Stimulated activated CD8-positive, alpha-beta memory T cell treated with anti-CD3 and anti-CD28 coated beads, Interleukin-4, amount 100 ng/mL, for 48 hours (primary cell): ENCODE data around the gene SBF2.
"Not testable (repeated sequence)": the region's sequence is repeated elsewhere in the genome, so short reads cannot be mapped to it uniquely, and the experiment has no call there.

ENCODE experiments used
- DNase-seq: peaks from one replicate; pipeline ENCODE4 v3.0.0-alpha.2; 2020

Gene SBF2

GRCh38 chr11:9943386-9944110, 350.5 kb downstream of the SBF2 start:
- no peak for DNase-seq

GRCh38 chr11:9941991-9942390, 352.0 kb downstream of the SBF2 start:
- DNase-seq, result no peak

GRCh38 chr11:9939150-9939549, 354.9 kb downstream of the SBF2 start:
- DNase-seq, result not testable (repeated sequence)

GRCh38 chr11:9936754-9937153, 357.3 kb downstream of the SBF2 start:
- no peak for DNase-seq

- not testable (repeated sequence) for DNase-seq
Measured at GRCh38 chr11:9932843-9933242, 361.2 kb downstream of the SBF2 start.

GRCh38 chr11:9930562-9931331, 363.3 kb downstream of the SBF2 start:
- not testable (repeated sequence) for DNase-seq

- no peak for DNase-seq
Measured at GRCh38 chr11:9927670-9928069, 366.3 kb downstream of the SBF2 start.

GRCh38 chr11:9923280-9923679, 370.7 kb downstream of the SBF2 start:
- no peak for DNase-seq

GRCh38 chr11:9922806-9923205, 371.2 kb downstream of the SBF2 start:
- no peak for DNase-seq

GRCh38 chr11:9916480-9916879, 377.5 kb downstream of the SBF2 start:
- no peak for DNase-seq

GRCh38 chr11:9914064-9914463, 380.0 kb downstream of the SBF2 start:
- DNase-seq, result no peak

GRCh38 chr11:9905960-9906791, 387.8 kb downstream of the SBF2 start:
- DNase-seq, result no peak

- no peak for DNase-seq
Measured at GRCh38 chr11:9905501-9905951, 388.5 kb downstream of the SBF2 start.

- DNase-seq, result no peak
Measured at GRCh38 chr11:9903579-9903978, 390.4 kb downstream of the SBF2 start.

GRCh38 chr11:9901943-9902342, 392.1 kb downstream of the SBF2 start:
- no peak for DNase-seq

- not testable (repeated sequence) for DNase-seq
Measured at GRCh38 chr11:9900253-9900652, 393.8 kb downstream of the SBF2 start.

GRCh38 chr11:9899676-9900075, 394.3 kb downstream of the SBF2 start:
- DNase-seq, result no peak

GRCh38 chr11:9896902-9897301, 397.1 kb downstream of the SBF2 start:
- no peak for DNase-seq

GRCh38 chr11:9895006-9895405, 399.0 kb downstream of the SBF2 start:
- DNase-seq, result no peak

- no peak for DNase-seq
Measured at GRCh38 chr11:9893474-9893873, 400.5 kb downstream of the SBF2 start.

GRCh38 chr11:9888938-9889337, 405.1 kb downstream of the SBF2 start:
- DNase-seq, result no peak

- DNase-seq, result no peak
Measured at GRCh38 chr11:9887472-9887871, 406.5 kb downstream of the SBF2 start.

- DNase-seq, result no peak
Measured at GRCh38 chr11:9886595-9886994, 407.4 kb downstream of the SBF2 start.
